ENCODE measurements around the gene TRPM8.

The TRPM8 gene

DNA sequence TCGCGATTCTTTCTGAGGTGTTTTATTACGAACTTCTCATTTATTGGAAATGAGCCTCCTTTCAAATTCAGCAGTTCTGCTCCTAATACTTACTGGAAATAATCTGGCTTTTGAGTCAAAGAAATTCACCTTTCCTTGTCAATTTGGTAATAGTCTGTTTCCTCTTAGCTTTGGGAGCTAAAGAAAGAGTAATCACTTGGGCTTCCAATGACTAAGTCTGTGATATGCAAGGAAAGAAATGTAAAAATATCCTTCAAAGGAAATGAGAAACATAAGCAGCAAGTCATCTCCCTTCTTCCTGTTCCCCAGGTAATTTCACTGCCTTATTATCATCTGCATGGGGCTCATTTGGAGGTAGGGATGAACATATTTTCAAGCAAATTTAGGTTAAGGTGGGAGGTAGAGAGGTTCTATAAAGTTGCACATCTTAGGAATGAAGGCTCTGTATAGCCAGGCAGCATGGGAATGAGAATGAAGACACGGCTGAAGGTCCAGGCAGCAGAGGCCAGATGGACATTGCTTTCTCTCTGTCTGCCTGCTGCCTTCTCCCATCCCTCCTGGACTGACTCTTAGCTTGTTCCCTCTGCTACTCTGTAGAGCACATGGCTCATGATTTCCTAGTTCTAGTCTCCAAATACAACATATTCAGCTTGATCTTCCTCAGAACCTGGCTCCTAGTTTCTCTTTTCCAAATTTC is 134.3 kb downstream of the TRPM8 start:
- DNase-seq = no peak

DNA sequence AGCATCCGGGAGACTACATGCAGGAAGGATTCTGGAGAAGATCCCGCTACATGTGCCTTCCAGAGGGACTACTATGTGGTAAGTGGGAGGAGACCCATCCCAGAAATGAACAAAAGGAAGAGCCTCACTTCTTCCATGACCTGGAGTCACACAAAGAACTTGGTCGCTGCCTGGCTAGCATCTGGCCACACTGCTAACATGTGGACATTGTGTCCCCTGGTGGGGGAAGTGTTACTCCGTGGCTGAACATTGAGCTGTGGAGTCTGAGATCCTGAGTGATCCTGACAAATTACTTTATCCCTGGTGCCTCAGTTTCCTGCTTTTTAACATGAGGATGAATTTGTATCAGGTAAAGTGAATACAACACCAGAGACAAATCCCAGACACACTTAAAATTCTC is 141.7 kb downstream of the TRPM8 start:
- DNase-seq = no peak

DNA sequence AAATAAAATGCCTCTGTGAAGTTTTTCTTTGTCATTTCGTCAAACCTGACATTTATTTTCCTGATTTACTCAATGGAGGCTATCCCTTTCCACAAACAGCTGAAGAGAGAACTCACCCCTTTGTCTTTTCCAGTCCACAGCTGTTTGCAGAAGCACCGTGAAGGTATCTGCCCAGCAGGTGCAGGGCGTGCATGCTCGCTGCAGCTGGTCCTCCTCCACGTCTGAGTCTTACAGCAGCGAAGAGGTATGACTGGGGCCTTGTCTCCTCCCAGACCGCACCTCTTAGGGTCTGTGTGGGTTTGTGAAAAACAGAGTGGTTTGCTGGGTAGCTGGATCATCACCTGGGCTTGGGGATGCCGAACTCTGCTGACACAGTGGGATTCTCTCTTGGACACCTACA is 143.1 kb downstream of the TRPM8 start:
- peak; percentile 55 for DNase-seq

DNA sequence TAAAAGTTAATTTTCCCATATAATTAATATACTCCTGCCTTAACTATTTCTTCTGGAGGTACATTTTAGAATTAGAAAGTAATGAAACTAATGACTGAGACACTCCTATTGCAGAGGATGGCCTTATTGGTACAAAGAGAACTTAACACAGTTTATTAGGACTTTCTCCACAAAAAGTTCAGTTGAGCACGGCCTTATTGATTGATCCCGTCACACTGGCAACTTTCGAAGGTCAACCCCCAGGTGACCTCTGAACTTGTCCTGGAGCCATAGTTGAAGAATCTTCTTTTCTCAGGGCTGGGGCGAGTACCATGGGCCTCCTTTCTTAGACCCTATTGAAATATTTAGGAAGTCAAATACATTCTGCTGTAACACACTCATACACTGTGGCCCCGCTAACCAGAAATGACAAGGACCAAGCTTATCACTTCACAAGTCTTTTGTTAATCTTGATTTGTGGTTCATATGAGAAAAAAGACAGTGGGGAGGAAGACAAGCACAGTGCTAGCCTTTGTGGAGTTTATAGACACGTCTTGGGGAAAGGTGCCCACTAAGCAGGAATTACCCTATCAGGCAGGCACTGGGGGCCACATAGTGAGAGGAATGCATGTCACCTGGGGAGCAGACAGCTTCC is 144.6 kb downstream of the TRPM8 start:
- no peak for DNase-seq

DNA sequence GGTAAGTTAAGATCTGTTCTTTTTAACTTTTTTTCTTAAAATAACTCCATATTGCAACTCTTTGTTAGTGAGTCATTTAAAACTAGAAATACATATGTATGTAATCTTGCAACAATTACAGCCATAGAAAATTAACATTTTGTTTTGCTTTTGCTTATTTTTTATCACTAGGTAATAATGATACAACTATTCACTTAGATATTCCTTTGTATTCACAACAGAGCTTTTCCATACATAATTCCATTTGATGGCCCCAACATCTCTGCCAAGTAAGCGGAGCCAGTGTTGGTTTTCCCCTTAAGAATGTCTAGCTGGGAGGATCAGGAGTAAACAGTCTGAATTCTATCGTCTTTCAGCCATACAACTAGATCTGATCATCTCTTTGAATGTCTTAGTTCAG is 149.4 kb downstream of the TRPM8 start:
- no peak for DNase-seq
